Left ventricle myocardium inferior (tissue), 1 donor: Measurements from ENCODE around the gene TMEM132D. TPM values are rescaled to one million over a fixed set of nuclear protein-coding genes. Genes with fewer than 3 reads are reported as not detected.

Experiments used
- DNase-seq: peaks from one replicate; pipeline ENCODE4 v3.0.0-alpha.2; 2020
- H3K27ac ChIP-seq: fragments of 200-600 bp; replicated peaks from 2 replicates; pipeline ENCODE4 v1.8.0; 2021
- H3K27me3 ChIP-seq: fragments of 200-600 bp; 2 replicates; pipeline ENCODE4 v1.8.0; 2021; ENCODE audit warnings: low read depth
- H3K36me3 ChIP-seq: fragments of 200-600 bp; 2 replicates; pipeline ENCODE4 v1.8.0; 2021
- H3K4me1 ChIP-seq: fragments of 200-600 bp; 2 replicates; pipeline ENCODE4 v1.8.0; 2021
- H3K4me3 ChIP-seq: fragments of 200-600 bp; 2 replicates; pipeline ENCODE4 v1.8.0; 2021; ENCODE audit warnings: mild to moderate bottlenecking, moderate library complexity
- H3K9me3 ChIP-seq: fragments of 200-600 bp; replicated peaks from 2 replicates; pipeline ENCODE4 v1.8.0; 2021
- intact Hi-C: fragments of 100-400 bp; cut with micrococcal nuclease; formaldehyde crosslinking; loops from one replicate; pipeline ENCODE4 v1.11.0; 2022
- total RNA-seq: library from RNA; stranded (reverse); fragmentation: NEBNext Ultra II Directional; extraction: Animal tissue kit (Norgen Biotek cat#: 25700); gene quantifications from one replicate; pipeline ENCODE4 v1.2.1, GENCODE V29; 2021
- TF ChIP-seq, protein P1 (sequence below): fragments of 200-600 bp; IDR thresholded peaks from 2 replicates; pipeline ENCODE4 v1.8.0; 2021; ENCODE audit warnings: antibody characterized with exemption, mild to moderate bottlenecking, borderline replicate concordance
- donor health status: DM: no; HTN: yes; CAD: no; lungs with severe emphysema.

The TMEM132D gene
- total RNA-seq, 1 donor from 2014 or later, result not detected

- Histone ChIP-seq H3K36me3 (no peaks in the 10 kb centered on the region), H3K27ac (no peak overlapping the region), H3K4me3 (no peak overlapping the region), H3K9me3 (peaks cover 6% of the 10 kb centered on the region), H3K27me3 (peaks cover 10% of the 10 kb centered on the region), H3K4me1 (no peaks in the 10 kb centered on the region)
- TF ChIP-seq, protein P1, sequence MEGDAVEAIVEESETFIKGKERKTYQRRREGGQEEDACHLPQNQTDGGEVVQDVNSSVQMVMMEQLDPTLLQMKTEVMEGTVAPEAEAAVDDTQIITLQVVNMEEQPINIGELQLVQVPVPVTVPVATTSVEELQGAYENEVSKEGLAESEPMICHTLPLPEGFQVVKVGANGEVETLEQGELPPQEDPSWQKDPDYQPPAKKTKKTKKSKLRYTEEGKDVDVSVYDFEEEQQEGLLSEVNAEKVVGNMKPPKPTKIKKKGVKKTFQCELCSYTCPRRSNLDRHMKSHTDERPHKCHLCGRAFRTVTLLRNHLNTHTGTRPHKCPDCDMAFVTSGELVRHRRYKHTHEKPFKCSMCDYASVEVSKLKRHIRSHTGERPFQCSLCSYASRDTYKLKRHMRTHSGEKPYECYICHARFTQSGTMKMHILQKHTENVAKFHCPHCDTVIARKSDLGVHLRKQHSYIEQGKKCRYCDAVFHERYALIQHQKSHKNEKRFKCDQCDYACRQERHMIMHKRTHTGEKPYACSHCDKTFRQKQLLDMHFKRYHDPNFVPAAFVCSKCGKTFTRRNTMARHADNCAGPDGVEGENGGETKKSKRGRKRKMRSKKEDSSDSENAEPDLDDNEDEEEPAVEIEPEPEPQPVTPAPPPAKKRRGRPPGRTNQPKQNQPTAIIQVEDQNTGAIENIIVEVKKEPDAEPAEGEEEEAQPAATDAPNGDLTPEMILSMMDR, result no peak
- no peak for DNase-seq
- intact Hi-C loops, result no loop called here
Observed at GRCh38 chr12:129230995-129231394, 672.8 kb downstream of the TMEM132D start.

DNA sequence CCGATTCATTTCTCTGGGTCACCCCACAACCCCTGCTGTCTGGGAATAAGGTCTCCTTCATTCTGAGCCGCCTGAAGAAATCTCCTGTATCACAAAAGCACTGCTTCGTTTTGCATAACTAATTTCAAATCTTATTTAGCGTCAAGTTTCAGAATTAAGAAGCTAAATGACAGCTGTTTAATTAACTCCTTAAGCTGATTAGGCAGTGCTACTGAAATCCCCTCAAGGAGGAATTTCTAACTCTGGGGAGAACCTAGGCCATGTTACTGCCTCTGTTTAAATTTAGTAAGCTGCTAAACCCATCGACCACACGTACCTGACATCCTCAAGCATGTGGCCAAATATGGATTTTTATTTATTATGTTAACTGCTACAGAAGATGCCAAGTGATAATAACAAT lies 677.0 kb downstream of the TMEM132D start:
- intact Hi-C loops, result no loop called here
- Histone ChIP-seq H3K9me3 (peaks cover 6% of the 10 kb centered on the region), H3K27me3 (peaks cover 21% of the 10 kb centered on the region), H3K27ac (no peak overlapping the region), H3K36me3 (no peaks in the 10 kb centered on the region), H3K4me1 (no peaks in the 10 kb centered on the region), H3K4me3 (no peak overlapping the region)
- DNase-seq, result no peak
- TF ChIP-seq, protein P1, result no peak

GRCh38 chr12:129226005-129226404 lies 677.8 kb downstream of the TMEM132D start:
- TF ChIP-seq, protein P1, result no peak
- Histone ChIP-seq H3K4me3 (no peak overlapping the region), H3K9me3 (peaks cover 6% of the 10 kb centered on the region), H3K4me1 (no peaks in the 10 kb centered on the region), H3K36me3 (no peaks in the 10 kb centered on the region), H3K27ac (no peak overlapping the region), H3K27me3 (peaks cover 21% of the 10 kb centered on the region)
- DNase-seq, result no peak
- intact Hi-C loops, result no loop called here

DNA sequence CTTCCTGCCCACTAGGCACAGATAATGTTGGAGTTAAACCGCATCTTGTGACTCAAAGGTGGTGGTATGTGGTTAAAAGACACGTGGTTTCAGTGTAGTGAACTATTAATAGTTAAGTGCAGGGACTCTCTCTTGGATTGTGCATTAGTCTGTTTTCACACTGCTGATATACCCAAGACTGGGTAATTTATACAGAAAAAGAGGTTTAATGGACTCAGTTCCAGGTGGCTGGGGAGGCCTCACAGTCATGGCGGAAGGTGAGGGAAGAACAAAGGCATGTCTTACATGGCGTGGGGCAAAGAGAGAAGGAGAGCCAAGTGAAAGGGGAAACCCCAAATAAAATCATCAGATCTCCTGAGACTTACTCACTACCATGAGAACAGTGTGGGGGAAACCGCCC lies 688.3 kb downstream of the TMEM132D start:
- no peak for DNase-seq
- Histone ChIP-seq H3K4me3 (no peak overlapping the region), H3K9me3 (peaks cover 49% of the 10 kb centered on the region), H3K27me3 (no peaks in the 10 kb centered on the region), H3K36me3 (no peaks in the 10 kb centered on the region), H3K27ac (no peak overlapping the region), H3K4me1 (no peaks in the 10 kb centered on the region)
- intact Hi-C loops, result no loop called here
- TF ChIP-seq, protein P1, result no peak

DNA sequence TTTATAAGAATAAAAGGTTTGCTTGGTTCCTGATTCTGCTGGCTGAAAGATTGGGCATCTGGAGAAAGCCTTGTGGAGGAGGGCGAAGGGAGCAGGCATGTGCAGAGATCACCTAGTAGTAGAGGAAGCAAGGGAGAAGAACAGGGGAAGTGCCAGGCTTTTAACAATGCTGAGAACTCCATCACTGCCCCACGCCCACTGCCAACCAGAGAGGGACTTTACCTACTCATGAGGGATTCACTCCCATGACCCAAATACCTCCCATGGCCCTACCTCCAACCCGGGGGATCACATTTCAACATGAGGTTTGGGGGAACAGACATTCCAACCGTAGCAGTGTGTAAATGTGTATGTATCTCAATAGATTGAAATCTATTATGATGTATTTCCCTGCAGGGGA lies 690.3 kb downstream of the TMEM132D start:
- Histone ChIP-seq H3K4me3 (no peak overlapping the region), H3K27ac (no peak overlapping the region)

More for the DNA sequence above, 690.3 kb downstream of the TMEM132D start:
- peaks cover 31% of the 10 kb centered on the region for H3K9me3 ChIP-seq
- H3K4me1 ChIP-seq, result no peaks in the 10 kb centered on the region
- H3K36me3 ChIP-seq, result no peaks in the 10 kb centered on the region
- DNase-seq, result no peak
- TF ChIP-seq, protein P1, result no peak
- intact Hi-C loops, result no loop called here
- peaks cover 7% of the 10 kb centered on the region for H3K27me3 ChIP-seq
